ENCODE results near the gene KATNBL1. TPM values are rescaled to one million over a fixed set of nuclear protein-coding genes. Genes with fewer than 3 reads are reported as not detected.

Gene KATNBL1
- total RNA-seq, 1 donor from 2014 or later, result 54.6 TPM

- peak overlapping the region; percentile 46 for H3K4me2 ChIP-seq (ENCODE audit: low read length)
- H4K20me1 ChIP-seq (ENCODE audit: insufficient read depth, low read length), result no peaks in the 10 kb centered on the region
- no peak overlapping the region for H3K27ac ChIP-seq (ENCODE audit: low read depth, low read length)
- no peaks in the 10 kb centered on the region for H3K79me2 ChIP-seq (ENCODE audit: insufficient read depth, low read length)
- H3K27ac Mint-ChIP-seq (ENCODE audit: unreplicated experiment), result no peak overlapping the region
- H3K4me1 Mint-ChIP-seq (ENCODE audit: low read depth, unreplicated experiment), result peaks cover 4% of the 10 kb centered on the region
- peak; percentile 73 for FAIRE-seq
- peak; percentile 74 for DNase-seq (ENCODE audit: low read depth)
- H3K9me3 Mint-ChIP-seq (ENCODE audit: unreplicated experiment), result no peaks in the 10 kb centered on the region
- no peak overlapping the region for H3K4me3 ChIP-seq (ENCODE audit: insufficient read depth, low read depth, low read length)
- H3K27me3 ChIP-seq (ENCODE audit: insufficient read depth, low read length), result no peaks in the 10 kb centered on the region
- H3K4me1 ChIP-seq (ENCODE audit: insufficient read depth, low read length), result peaks cover 9% of the 10 kb centered on the region
- no peaks in the 10 kb centered on the region for H3K36me3 ChIP-seq (ENCODE audit: insufficient read depth, low read length)
- TF ChIP-seq EZH2 (IDR thresholded peaks at IDR 0.05; ENCODE audit: insufficient read depth, low read length), result no peak
- TF ChIP-seq, protein P1, sequence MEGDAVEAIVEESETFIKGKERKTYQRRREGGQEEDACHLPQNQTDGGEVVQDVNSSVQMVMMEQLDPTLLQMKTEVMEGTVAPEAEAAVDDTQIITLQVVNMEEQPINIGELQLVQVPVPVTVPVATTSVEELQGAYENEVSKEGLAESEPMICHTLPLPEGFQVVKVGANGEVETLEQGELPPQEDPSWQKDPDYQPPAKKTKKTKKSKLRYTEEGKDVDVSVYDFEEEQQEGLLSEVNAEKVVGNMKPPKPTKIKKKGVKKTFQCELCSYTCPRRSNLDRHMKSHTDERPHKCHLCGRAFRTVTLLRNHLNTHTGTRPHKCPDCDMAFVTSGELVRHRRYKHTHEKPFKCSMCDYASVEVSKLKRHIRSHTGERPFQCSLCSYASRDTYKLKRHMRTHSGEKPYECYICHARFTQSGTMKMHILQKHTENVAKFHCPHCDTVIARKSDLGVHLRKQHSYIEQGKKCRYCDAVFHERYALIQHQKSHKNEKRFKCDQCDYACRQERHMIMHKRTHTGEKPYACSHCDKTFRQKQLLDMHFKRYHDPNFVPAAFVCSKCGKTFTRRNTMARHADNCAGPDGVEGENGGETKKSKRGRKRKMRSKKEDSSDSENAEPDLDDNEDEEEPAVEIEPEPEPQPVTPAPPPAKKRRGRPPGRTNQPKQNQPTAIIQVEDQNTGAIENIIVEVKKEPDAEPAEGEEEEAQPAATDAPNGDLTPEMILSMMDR (IDR thresholded peaks at IDR 0.05; ENCODE audit: insufficient read depth, low read depth, low read length), result no peak
- no peak overlapping the region for H2AFZ ChIP-seq (ENCODE audit: low read depth, low read length)
- H3K36me3 Mint-ChIP-seq (ENCODE audit: low read depth, unreplicated experiment), result no peaks in the 10 kb centered on the region
- no peak overlapping the region for H3K9ac ChIP-seq (ENCODE audit: low read length)
- no peak overlapping the region for H3K4me3 Mint-ChIP-seq (ENCODE audit: unreplicated experiment)
- no peaks in the 10 kb centered on the region for H3K27me3 Mint-ChIP-seq (ENCODE audit: low read depth, unreplicated experiment)
- H3K9me3 ChIP-seq (ENCODE audit: insufficient read depth, low read depth, low read length), result no peaks in the 10 kb centered on the region
Measured at GRCh38 chr15:34217587-34218225, 7.8 kb upstream of the KATNBL1 start.

- Mint-ChIP-seq H3K4me1 (ENCODE audit: low read depth, unreplicated experiment) (peaks cover 4% of the 10 kb centered on the region), H3K36me3 (ENCODE audit: low read depth, unreplicated experiment) (no peaks in the 10 kb centered on the region), H3K9me3 (ENCODE audit: unreplicated experiment) (no peaks in the 10 kb centered on the region), H3K27ac (ENCODE audit: unreplicated experiment) (no peak overlapping the region), H3K27me3 (ENCODE audit: low read depth, unreplicated experiment) (no peaks in the 10 kb centered on the region), H3K4me3 (ENCODE audit: unreplicated experiment) (no peak overlapping the region)
- H2AFZ ChIP-seq (ENCODE audit: low read depth, low read length), result no peak overlapping the region
- H3K79me2 ChIP-seq (ENCODE audit: insufficient read depth, low read length), result no peaks in the 10 kb centered on the region
- H3K36me3 ChIP-seq (ENCODE audit: insufficient read depth, low read length), result no peaks in the 10 kb centered on the region
- H3K27me3 ChIP-seq (ENCODE audit: insufficient read depth, low read length), result no peaks in the 10 kb centered on the region
- H3K27ac ChIP-seq (ENCODE audit: low read depth, low read length), result no peak overlapping the region
- FAIRE-seq (no peak), DNase-seq (ENCODE audit: low read depth) (no peak)
- H3K4me3 ChIP-seq (ENCODE audit: insufficient read depth, low read depth, low read length), result no peak overlapping the region
- H3K4me1 ChIP-seq (ENCODE audit: insufficient read depth, low read length), result peaks cover 9% of the 10 kb centered on the region
- no peaks in the 10 kb centered on the region for H4K20me1 ChIP-seq (ENCODE audit: insufficient read depth, low read length)
- no peaks in the 10 kb centered on the region for H3K9me3 ChIP-seq (ENCODE audit: insufficient read depth, low read depth, low read length)
- no peak overlapping the region for H3K4me2 ChIP-seq (ENCODE audit: low read length)
- no peak for TF ChIP-seq EZH2 (IDR thresholded peaks at IDR 0.05; ENCODE audit: insufficient read depth, low read length)
- TF ChIP-seq, protein P1 (IDR thresholded peaks at IDR 0.05; ENCODE audit: insufficient read depth, low read depth, low read length), result no peak
- H3K9ac ChIP-seq (ENCODE audit: low read length), result no peak overlapping the region
Measured at GRCh38 chr15:34216527-34217270, 6.8 kb upstream of the KATNBL1 start.

- Mint-ChIP-seq H3K36me3 (ENCODE audit: low read depth, unreplicated experiment) (no peaks in the 10 kb centered on the region), H3K9me3 (ENCODE audit: unreplicated experiment) (no peaks in the 10 kb centered on the region), H3K27ac (ENCODE audit: unreplicated experiment) (no peak overlapping the region), H3K4me3 (ENCODE audit: unreplicated experiment) (no peak overlapping the region), H3K4me1 (ENCODE audit: low read depth, unreplicated experiment) (peaks cover 4% of the 10 kb centered on the region), H3K27me3 (ENCODE audit: low read depth, unreplicated experiment) (no peaks in the 10 kb centered on the region)
- DNase-seq (ENCODE audit: low read depth) (no peak), FAIRE-seq (no peak)
- Histone ChIP-seq H3K36me3 (ENCODE audit: insufficient read depth, low read length) (no peaks in the 10 kb centered on the region), H3K4me2 (ENCODE audit: low read length) (no peak overlapping the region), H4K20me1 (ENCODE audit: insufficient read depth, low read length) (no peaks in the 10 kb centered on the region), H3K27me3 (ENCODE audit: insufficient read depth, low read length) (no peaks in the 10 kb centered on the region), H3K9ac (ENCODE audit: low read length) (no peak overlapping the region), H3K4me3 (ENCODE audit: insufficient read depth, low read depth, low read length) (no peak overlapping the region), H3K4me1 (ENCODE audit: insufficient read depth, low read length) (peaks cover 9% of the 10 kb centered on the region), H3K27ac (ENCODE audit: low read depth, low read length) (no peak overlapping the region), H3K79me2 (ENCODE audit: insufficient read depth, low read length) (peaks cover 4% of the 10 kb centered on the region), H2AFZ (ENCODE audit: low read depth, low read length) (no peak overlapping the region), H3K9me3 (ENCODE audit: insufficient read depth, low read depth, low read length) (no peaks in the 10 kb centered on the region)
- TF ChIP-seq, protein P1 (IDR thresholded peaks at IDR 0.05; ENCODE audit: insufficient read depth, low read depth, low read length), result no peak
- no peak for TF ChIP-seq EZH2 (IDR thresholded peaks at IDR 0.05; ENCODE audit: insufficient read depth, low read length)
Measured at GRCh38 chr15:34214135-34214534, 4.2 kb upstream of the KATNBL1 start.

Measured in astrocyte (in vitro differentiated cells and primary cell).